ENCODE results near the gene OR8B2.

The OR8B2 gene

GRCh38 chr11:124421043-124421442 is 36.7 kb upstream of the OR8B2 start:
- TF ChIP-seq CREB5 (CRISPR knock-in tag; IDR thresholded peaks at IDR 0.05; ENCODE audit: low read depth), result no peak
- TF ChIP-seq ISL1 (CRISPR knock-in tag; IDR thresholded peaks at IDR 0.05), result no peak
- no peak for TF ChIP-seq TCF4 (CRISPR knock-in tag; IDR thresholded peaks at IDR 0.05; ENCODE audit: borderline replicate concordance)
- no peak for TF ChIP-seq SNAI2 (CRISPR knock-in tag; IDR thresholded peaks at IDR 0.05)
- TF ChIP-seq PPARA (CRISPR knock-in tag; IDR thresholded peaks at IDR 0.05; ENCODE audit: borderline replicate concordance), result no peak
- no peak for TF ChIP-seq ZFP30 (CRISPR knock-in tag; IDR thresholded peaks at IDR 0.05)
- TF ChIP-seq ARNTL (CRISPR knock-in tag; IDR thresholded peaks at IDR 0.05; ENCODE audit: borderline replicate concordance, low read depth), result no peak
- TF ChIP-seq TSHZ2 (CRISPR knock-in tag; IDR thresholded peaks at IDR 0.05), result no peak
- TF ChIP-seq POU6F1 (CRISPR knock-in tag; IDR thresholded peaks at IDR 0.05; ENCODE audit: borderline replicate concordance, low read depth), result no peak
- TF ChIP-seq ZNF565 (CRISPR knock-in tag; conservative IDR thresholded peaks at IDR 0.05; ENCODE audit: low read depth), result no peak
- ATAC-seq, result peak; percentile 84

- ATAC-seq, result peak; percentile 37; the same call in 1 of the 3 replicates
- TF ChIP-seq PATZ1 (CRISPR knock-in tag; IDR thresholded peaks at IDR 0.05; ENCODE audit: borderline replicate concordance) (no peak), CREB5 (CRISPR knock-in tag; IDR thresholded peaks at IDR 0.05; ENCODE audit: low read depth) (no peak), ZFP3 (CRISPR knock-in tag; IDR thresholded peaks at IDR 0.05) (no peak), PPARA (CRISPR knock-in tag; IDR thresholded peaks at IDR 0.05; ENCODE audit: borderline replicate concordance) (no peak), ESRRG (CRISPR knock-in tag; IDR thresholded peaks at IDR 0.05) (no peak), ZFP30 (CRISPR knock-in tag; IDR thresholded peaks at IDR 0.05) (no peak), ZNF70 (CRISPR knock-in tag; IDR thresholded peaks at IDR 0.05) (no peak), TOX (CRISPR knock-in tag; IDR thresholded peaks at IDR 0.05; ENCODE audit: borderline replicate concordance) (no peak), GLIS3 (CRISPR knock-in tag; IDR thresholded peaks at IDR 0.05) (no peak), ZNF565 (CRISPR knock-in tag; conservative IDR thresholded peaks at IDR 0.05; ENCODE audit: low read depth) (no peak), OSR1 (CRISPR knock-in tag; IDR thresholded peaks at IDR 0.05) (no peak), POU6F1 (CRISPR knock-in tag; IDR thresholded peaks at IDR 0.05; ENCODE audit: borderline replicate concordance, low read depth) (no peak), ZNF8 (CRISPR knock-in tag; IDR thresholded peaks at IDR 0.05) (no peak), ARNTL (CRISPR knock-in tag; IDR thresholded peaks at IDR 0.05; ENCODE audit: borderline replicate concordance, low read depth) (no peak), TSHZ2 (CRISPR knock-in tag; IDR thresholded peaks at IDR 0.05) (no peak), SNAI2 (CRISPR knock-in tag; IDR thresholded peaks at IDR 0.05) (no peak), ZC3H10 (CRISPR knock-in tag; IDR thresholded peaks at IDR 0.05) (no peak)
These were observed 31.1 kb upstream of the OR8B2 start for GRCh38 chr11:124415356-124415923.

Measured in SK-N-SH treated with all-trans-retinoic acid at 6 μM for 48 hours (cell line).